ENCODE results near the gene SAMD10.
A peak's percentile ranks its signal among the peaks of the same experiment; 100 is the strongest.

Gene SAMD10

DNA sequence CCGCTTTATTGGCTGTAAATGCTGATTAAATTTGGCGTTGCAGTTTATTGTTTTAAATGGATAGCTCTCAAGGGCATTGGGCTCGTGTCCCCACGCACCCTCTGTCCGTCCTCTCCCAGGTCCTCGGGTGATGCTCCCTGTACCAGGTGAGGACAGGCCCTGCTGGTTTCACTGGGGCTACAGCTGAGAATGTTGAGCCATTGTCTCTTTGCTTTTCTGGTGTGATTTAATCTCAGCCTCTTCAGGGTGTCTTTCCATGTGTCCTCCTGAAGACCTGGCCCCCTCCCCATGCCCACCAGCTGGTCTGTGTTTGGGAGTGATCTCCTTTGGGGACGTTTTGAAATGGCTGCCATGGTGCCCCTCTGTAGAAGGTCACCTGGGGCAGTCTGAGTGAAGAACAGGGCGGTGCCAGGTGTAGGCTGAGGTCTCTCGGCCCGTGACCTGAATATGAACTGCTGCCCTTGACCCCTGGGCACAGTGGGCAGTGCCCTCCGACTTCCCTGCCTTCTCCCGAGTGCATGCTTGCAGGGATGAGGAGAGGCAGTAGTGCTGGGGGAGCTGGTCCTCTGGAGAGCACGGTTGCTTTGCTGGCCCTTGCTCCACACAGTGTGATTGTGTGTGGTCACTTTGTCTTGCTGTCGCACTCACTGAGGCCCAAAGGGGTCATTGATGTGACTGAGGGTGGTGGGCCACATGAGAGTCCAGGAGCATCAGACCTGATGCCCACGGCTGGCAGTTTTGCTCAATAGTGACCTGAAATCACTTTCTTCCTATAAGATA lies 44.1 kb upstream of the SAMD10 start:
- ChIA-PET CTCF (no interaction called here), POLR2A (no interaction called here)
- H3K4me3 ChIP-seq (ENCODE audit: low read depth, low read length) = no peak overlapping the region
- peaks cover 5 to 93% of the 10 kb centered on the region in 2 experiments; a peak in 2 of 3 replicates for H3K36me3 ChIP-seq (ENCODE audit: control insufficient read depth in 2 of 2, insufficient read depth in 1 of 2, low read length in 2 of 2)
- H3K27ac ChIP-seq (ENCODE audit: extremely low read depth, low read depth, low read length) = no peak overlapping the region
- no peaks in the 10 kb centered on the region for H3K9me3 ChIP-seq (ENCODE audit: control insufficient read depth, insufficient read depth, low read depth, low read length)
- TF ChIP-seq, protein P1, sequence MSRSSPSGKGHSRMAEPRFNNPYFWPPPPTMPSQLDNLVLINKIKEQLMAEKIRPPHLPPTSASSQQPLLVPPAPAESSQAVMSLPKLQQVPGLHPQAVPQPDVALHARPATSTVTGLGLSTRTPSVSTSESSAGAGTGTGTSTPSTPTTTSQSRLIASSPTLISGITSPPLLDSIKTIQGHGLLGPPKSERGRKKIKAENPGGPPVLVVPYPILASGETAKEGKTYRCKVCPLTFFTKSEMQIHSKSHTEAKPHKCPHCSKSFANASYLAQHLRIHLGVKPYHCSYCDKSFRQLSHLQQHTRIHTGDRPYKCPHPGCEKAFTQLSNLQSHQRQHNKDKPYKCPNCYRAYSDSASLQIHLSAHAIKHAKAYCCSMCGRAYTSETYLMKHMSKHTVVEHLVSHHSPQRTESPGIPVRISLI (tag by site-specific recombination; IDR thresholded peaks at IDR 0.05) = no peak
- TF ChIP-seq, protein P2, sequence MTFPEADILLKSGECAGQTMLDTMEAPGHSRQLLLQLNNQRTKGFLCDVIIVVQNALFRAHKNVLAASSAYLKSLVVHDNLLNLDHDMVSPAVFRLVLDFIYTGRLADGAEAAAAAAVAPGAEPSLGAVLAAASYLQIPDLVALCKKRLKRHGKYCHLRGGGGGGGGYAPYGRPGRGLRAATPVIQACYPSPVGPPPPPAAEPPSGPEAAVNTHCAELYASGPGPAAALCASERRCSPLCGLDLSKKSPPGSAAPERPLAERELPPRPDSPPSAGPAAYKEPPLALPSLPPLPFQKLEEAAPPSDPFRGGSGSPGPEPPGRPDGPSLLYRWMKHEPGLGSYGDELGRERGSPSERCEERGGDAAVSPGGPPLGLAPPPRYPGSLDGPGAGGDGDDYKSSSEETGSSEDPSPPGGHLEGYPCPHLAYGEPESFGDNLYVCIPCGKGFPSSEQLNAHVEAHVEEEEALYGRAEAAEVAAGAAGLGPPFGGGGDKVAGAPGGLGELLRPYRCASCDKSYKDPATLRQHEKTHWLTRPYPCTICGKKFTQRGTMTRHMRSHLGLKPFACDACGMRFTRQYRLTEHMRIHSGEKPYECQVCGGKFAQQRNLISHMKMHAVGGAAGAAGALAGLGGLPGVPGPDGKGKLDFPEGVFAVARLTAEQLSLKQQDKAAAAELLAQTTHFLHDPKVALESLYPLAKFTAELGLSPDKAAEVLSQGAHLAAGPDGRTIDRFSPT (tag by site-specific recombination; IDR thresholded peaks at IDR 0.05) = peak; percentile 37; the same call in 1 of the 2 replicates
- H3K4me1 ChIP-seq (ENCODE audit: control insufficient read depth, insufficient read depth, low read length) = no peaks in the 10 kb centered on the region

DNA sequence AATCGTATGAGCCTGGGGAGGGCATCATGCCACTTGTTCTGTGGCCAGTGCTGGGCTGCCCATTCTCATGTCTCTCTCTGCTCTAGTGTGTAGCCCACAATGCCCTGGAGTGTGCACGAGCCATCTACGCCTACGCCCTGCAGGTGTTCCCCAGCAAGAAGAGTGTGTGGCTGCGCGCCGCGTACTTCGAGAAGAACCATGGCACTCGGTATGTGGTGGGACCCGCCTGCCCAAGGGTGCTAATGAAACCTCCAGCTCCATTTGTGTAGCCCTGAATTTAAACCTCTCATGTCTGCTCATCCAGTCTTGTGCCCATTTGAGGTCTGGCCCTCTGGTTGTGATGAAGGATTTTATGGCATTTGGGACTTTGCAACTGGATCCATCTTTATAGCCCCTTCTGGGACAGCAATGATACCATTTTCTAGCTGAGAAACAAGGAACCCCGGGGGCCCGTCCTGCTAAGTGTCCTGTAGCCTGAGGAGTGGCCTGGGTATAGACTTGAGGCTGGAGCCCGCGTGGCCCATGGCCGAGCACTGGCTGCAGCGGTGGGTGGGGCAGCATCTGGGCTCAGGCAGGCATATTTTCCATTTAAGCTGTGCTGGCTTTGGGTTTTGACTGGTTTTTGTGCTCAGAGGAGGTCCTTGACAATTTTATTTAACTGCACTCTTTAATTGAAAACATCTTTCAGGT lies 43.4 kb upstream of the SAMD10 start:
- H3K36me3 ChIP-seq (ENCODE audit: control insufficient read depth in 2 of 2, insufficient read depth in 1 of 2, low read length in 2 of 2) = peaks cover 10 to 92% of the 10 kb centered on the region in 2 experiments; a peak in 2 of 3 replicates
- no peaks in the 10 kb centered on the region for H3K9me3 ChIP-seq (ENCODE audit: control insufficient read depth, insufficient read depth, low read depth, low read length)
- no peak overlapping the region for H3K27ac ChIP-seq (ENCODE audit: extremely low read depth, low read depth, low read length)
- H3K4me3 ChIP-seq (ENCODE audit: low read depth, low read length) = no peak overlapping the region
- POLR2A ChIA-PET = no interaction called here
- TF ChIP-seq ZSCAN16 (tag by site-specific recombination; IDR thresholded peaks at IDR 0.05) (no peak), ZNF266 (tag by site-specific recombination; IDR thresholded peaks at IDR 0.05; ENCODE audit: low read depth) (no peak), KLF7 (tag by site-specific recombination; IDR thresholded peaks at IDR 0.05; ENCODE audit: borderline replicate concordance) (no peak), GLIS1 (tag by site-specific recombination; IDR thresholded peaks at IDR 0.05) (0 out of 2 replicates have a peak, but pooled peaks have one; percentile 9)
- TF ChIP-seq, protein P3, sequence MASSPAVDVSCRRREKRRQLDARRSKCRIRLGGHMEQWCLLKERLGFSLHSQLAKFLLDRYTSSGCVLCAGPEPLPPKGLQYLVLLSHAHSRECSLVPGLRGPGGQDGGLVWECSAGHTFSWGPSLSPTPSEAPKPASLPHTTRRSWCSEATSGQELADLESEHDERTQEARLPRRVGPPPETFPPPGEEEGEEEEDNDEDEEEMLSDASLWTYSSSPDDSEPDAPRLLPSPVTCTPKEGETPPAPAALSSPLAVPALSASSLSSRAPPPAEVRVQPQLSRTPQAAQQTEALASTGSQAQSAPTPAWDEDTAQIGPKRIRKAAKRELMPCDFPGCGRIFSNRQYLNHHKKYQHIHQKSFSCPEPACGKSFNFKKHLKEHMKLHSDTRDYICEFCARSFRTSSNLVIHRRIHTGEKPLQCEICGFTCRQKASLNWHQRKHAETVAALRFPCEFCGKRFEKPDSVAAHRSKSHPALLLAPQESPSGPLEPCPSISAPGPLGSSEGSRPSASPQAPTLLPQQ (tag by site-specific recombination; IDR thresholded peaks at IDR 0.05) = 0 out of 2 replicates have a peak, but pooled peaks have one; percentile 20
- H3K4me1 ChIP-seq (ENCODE audit: control insufficient read depth, insufficient read depth, low read length) = no peaks in the 10 kb centered on the region
- CTCF ChIA-PET = no interaction called here

DNA sequence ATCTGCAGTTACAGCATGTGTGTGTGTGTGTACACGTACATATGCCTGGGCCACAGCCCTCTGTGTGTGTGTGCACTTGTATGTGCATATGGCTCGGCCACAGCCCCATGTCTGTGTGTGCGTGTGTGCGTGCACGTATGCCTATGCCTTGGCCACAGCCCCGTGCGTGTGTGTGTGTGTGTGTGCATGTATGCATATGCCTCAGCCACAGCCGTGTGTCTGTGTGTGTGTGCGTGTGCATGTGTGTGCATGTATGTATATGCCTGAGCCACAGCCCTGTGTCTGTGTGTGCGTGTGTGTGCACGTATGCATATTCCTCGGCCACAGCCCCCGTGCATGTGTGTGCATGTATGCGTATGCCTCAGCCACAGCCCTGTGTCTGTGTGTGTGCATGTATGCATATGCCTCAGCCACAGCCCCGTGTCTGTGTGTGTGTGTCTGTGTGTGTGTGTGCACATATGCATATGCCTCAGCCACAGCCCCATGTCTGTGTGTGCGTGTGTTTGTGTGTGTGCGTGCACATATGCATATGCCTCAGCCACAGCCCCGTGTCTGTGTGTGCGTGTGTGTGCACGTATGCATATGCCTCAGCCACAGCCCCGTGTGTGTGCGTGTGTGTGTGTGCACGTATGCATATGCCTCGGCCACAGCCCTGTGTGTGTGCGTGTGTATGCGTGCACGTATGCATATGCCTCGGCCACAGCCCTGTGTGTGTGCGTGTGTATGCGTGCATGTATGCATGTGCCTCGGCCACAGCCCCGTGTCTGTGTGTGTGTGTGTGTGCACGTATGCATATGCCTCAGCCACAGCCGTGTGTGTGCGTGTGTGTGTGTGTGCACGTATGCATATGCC lies 41.9 kb upstream of the SAMD10 start:
- Histone ChIP-seq H3K9me3 (ENCODE audit: control insufficient read depth, insufficient read depth, low read depth, low read length) (no peaks in the 10 kb centered on the region), H3K27ac (ENCODE audit: extremely low read depth, low read depth, low read length) (no peak overlapping the region), H3K36me3 (ENCODE audit: control insufficient read depth in 2 of 2, insufficient read depth in 1 of 2, low read length in 2 of 2) (peaks cover 11 to 87% of the 10 kb centered on the region in 2 experiments; a peak in 2 of 3 replicates), H3K4me1 (ENCODE audit: control insufficient read depth, insufficient read depth, low read length) (no peaks in the 10 kb centered on the region), H3K4me3 (ENCODE audit: low read depth, low read length) (no peak overlapping the region)
- TF ChIP-seq, protein P4, sequence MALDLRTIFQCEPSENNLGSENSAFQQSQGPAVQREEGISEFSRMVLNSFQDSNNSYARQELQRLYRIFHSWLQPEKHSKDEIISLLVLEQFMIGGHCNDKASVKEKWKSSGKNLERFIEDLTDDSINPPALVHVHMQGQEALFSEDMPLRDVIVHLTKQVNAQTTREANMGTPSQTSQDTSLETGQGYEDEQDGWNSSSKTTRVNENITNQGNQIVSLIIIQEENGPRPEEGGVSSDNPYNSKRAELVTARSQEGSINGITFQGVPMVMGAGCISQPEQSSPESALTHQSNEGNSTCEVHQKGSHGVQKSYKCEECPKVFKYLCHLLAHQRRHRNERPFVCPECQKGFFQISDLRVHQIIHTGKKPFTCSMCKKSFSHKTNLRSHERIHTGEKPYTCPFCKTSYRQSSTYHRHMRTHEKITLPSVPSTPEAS (tag by site-specific recombination; IDR thresholded peaks at IDR 0.05) = peak; percentile 84
- TF ChIP-seq REPIN1 (tag by site-specific recombination; IDR thresholded peaks at IDR 0.05; ENCODE audit: low read depth) = no peak
- CTCF ChIA-PET = no interaction called here
- POLR2A ChIA-PET = interaction anchor here (0.7 kb wide), 1 partner anchor 47 kb away, joined by 5 read pairs; no protein-coding TSS in a partner anchor
